ENCODE data around the gene MKNK2. TPM values are rescaled to one million over a fixed set of nuclear protein-coding genes. Genes with fewer than 3 reads are reported as not detected.

MKNK2 gene
- total RNA-seq, 4 donors from 2014 or later, result 126 to 265 (median 152) TPM

DNA sequence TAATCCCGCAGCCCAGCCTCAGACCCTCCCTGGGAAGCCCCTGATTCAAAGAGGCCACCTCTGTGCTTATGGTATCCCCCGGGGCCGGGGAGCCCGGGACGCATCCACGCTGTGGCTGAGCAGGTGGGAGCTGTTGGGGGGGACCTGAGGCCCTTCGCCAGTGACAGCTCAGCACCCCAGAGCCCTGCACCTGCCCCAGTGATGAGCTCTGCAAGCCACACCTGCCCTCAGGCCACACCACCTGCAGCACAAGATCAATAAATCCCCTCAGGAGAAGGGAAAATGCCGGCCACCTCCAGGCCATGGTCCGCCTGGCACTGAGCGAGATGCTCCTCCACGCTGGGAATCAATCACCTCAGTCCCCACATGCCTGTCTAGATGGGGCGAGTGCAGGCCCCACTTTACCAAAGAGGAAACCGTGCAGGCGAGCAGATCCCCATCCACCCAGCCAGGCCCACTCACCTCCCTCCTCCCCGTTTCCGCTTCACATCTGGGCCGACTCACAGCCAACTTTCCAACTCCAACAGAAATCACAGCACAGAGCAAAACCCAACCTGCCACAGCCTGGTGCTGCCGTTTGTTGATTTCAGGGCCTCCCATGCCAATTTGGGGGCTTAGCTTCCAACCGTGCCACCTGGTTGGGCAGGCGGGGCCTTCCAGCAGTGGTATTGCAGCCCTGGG, 32.3 kb upstream of the MKNK2 start:
- Histone ChIP-seq H3K9me3 (no peaks in the 10 kb centered on the region), H3K27ac (peak overlapping the region; percentile 46 to 77 (median 60)), H3K4me1 (peaks cover 0 to 76% (median 27%) of the 10 kb centered on the region in 4 donors), H3K36me3 (peaks cover 0 to 79% (median 1%) of the 10 kb centered on the region in 3 donors), H3K27me3 (no peaks in the 10 kb centered on the region), H3K4me3 (peak overlapping the region in 2 of 4 donors; percentile 15 to 51)
- 70 to 76% methylated on average over 18 to 19 of the region's 20 CpGs for WGBS, 2 donors
- DNase-seq (ENCODE audit: low spot score in 2 of 2), result no peak
- TF ChIP-seq, protein P1, sequence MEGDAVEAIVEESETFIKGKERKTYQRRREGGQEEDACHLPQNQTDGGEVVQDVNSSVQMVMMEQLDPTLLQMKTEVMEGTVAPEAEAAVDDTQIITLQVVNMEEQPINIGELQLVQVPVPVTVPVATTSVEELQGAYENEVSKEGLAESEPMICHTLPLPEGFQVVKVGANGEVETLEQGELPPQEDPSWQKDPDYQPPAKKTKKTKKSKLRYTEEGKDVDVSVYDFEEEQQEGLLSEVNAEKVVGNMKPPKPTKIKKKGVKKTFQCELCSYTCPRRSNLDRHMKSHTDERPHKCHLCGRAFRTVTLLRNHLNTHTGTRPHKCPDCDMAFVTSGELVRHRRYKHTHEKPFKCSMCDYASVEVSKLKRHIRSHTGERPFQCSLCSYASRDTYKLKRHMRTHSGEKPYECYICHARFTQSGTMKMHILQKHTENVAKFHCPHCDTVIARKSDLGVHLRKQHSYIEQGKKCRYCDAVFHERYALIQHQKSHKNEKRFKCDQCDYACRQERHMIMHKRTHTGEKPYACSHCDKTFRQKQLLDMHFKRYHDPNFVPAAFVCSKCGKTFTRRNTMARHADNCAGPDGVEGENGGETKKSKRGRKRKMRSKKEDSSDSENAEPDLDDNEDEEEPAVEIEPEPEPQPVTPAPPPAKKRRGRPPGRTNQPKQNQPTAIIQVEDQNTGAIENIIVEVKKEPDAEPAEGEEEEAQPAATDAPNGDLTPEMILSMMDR (IDR thresholded peaks at IDR 0.05), result no peak
- TF ChIP-seq EP300 (IDR thresholded peaks at IDR 0.05), result no peak
- no peak for TF ChIP-seq POLR2A (IDR thresholded peaks at IDR 0.05)

- no peak for TF ChIP-seq POLR2A (IDR thresholded peaks at IDR 0.05)
- TF ChIP-seq, protein P1 (IDR thresholded peaks at IDR 0.05), result no peak
- no peak for TF ChIP-seq EP300 (IDR thresholded peaks at IDR 0.05)
- DNase-seq (ENCODE audit: low spot score in 2 of 2), result no peak
- Histone ChIP-seq H3K27ac (peak overlapping the region in 3 of 4 donors; percentile 34 to 77 (median 60)), H3K9me3 (no peaks in the 10 kb centered on the region), H3K4me1 (peaks cover 0 to 65% (median 23%) of the 10 kb centered on the region in 4 donors), H3K36me3 (peaks cover 2 to 81% (median 13%) of the 10 kb centered on the region in 3 donors), H3K27me3 (no peaks in the 10 kb centered on the region), H3K4me3 (peak overlapping the region in 1 of 4 donors; percentile 51)
- 78 to 80% methylated on average over 21 to 29 of the region's 30 CpGs for WGBS, 2 donors
These were observed 31.1 kb upstream of the MKNK2 start for GRCh38 chr19:2081873-2082810.

- no peak for DNase-seq (ENCODE audit: low spot score in 2 of 2)
- Histone ChIP-seq H3K9me3 (no peaks in the 10 kb centered on the region), H3K4me1 (peaks cover 0 to 48% (median 17%) of the 10 kb centered on the region in 4 donors), H3K27ac (peak overlapping the region in 3 of 4 donors; percentile 48 to 71 (median 50)), H3K27me3 (no peaks in the 10 kb centered on the region), H3K36me3 (peaks cover 2 to 93% (median 27%) of the 10 kb centered on the region in 3 donors), H3K4me3 (no peak overlapping the region)
- WGBS, 2 donors, result 75 to 76% methylated on average over 23 of the region's 23 CpGs
- TF ChIP-seq, protein P1 (IDR thresholded peaks at IDR 0.05), result no peak
- TF ChIP-seq EP300 (IDR thresholded peaks at IDR 0.05) (no peak), POLR2A (IDR thresholded peaks at IDR 0.05) (no peak)
These were observed 29.4 kb upstream of the MKNK2 start for GRCh38 chr19:2080336-2080988.

- Histone ChIP-seq H3K4me3 (no peak overlapping the region), H3K9me3 (no peaks in the 10 kb centered on the region), H3K27me3 (no peaks in the 10 kb centered on the region), H3K36me3 (peaks cover 2 to 98% (median 33%) of the 10 kb centered on the region in 3 donors), H3K4me1 (peaks cover 0 to 44% (median 16%) of the 10 kb centered on the region in 4 donors), H3K27ac (peak overlapping the region; percentile 22 to 71 (median 49))
- DNase-seq (ENCODE audit: low spot score in 2 of 2), result no peak
- TF ChIP-seq EP300 (IDR thresholded peaks at IDR 0.05), result peak in 1 of 2 donors; percentile 22
- no peak for TF ChIP-seq POLR2A (IDR thresholded peaks at IDR 0.05)
- TF ChIP-seq, protein P1 (IDR thresholded peaks at IDR 0.05), result no peak
- 84 to 86% methylated on average over 3 to 20 of the region's 23 CpGs for WGBS, 2 donors
These were observed 28.8 kb upstream of the MKNK2 start for GRCh38 chr19:2079865-2080301.
